SK-N-SH (cell line): ENCODE results near the gene GRP. TPM values are rescaled to one million over a fixed set of nuclear protein-coding genes. Genes with fewer than 3 reads are reported as not detected.

Experiments
- polyA plus RNA-seq, 3 experiments: library from polyadenylated mRNA; depleted of rRNA; stranded (reverse); fragments of >200 nt; gene quantifications; 2 replicates each; pipeline ENCODE4 v1.2.3, GENCODE V29; 2012

Gene GRP
- polyA plus RNA-seq, 1 of the 3 experiments (the other 2 are of a cell fraction): 2.8 TPM

Other genes with a start within 250 kb of the GRP start
- gene SEC11C, start 80.3 kb upstream of the GRP start, polyA plus RNA-seq (2012; rRNA removed): 19.0 and 21.7 TPM in 2 replicates
- not detected in 2 replicates for gene RAX, start 53.3 kb downstream of the GRP start, polyA plus RNA-seq (2012; rRNA removed)
- not detected in 2 replicates for gene CPLX4, start 98.5 kb downstream of the GRP start, polyA plus RNA-seq (2012; rRNA removed)
- gene LMAN1, start 139.1 kb downstream of the GRP start, polyA plus RNA-seq (2012; rRNA removed): 43.4 and 56.5 TPM in 2 replicates